GM19025 (cell line): Measurements from ENCODE around the gene OR12D1.

Experiments
- ATAC-seq: cut with Tn5 transposase; IDR thresholded peaks from one replicate; pipeline ENCODE4 v1.9.1; 2021; ENCODE audit warnings: mild to moderate bottlenecking, low read depth, moderate library complexity; ENCODE audit not compliant: unreplicated experiment

The OR12D1 gene

GRCh38 chr6:29462022-29462421 lies 47.3 kb downstream of the OR12D1 start:
- no peak for ATAC-seq

- ATAC-seq = no peak
Measured at GRCh38 chr6:29465279-29465678, 50.6 kb downstream of the OR12D1 start.

- no peak for ATAC-seq
Measured at GRCh38 chr6:29465801-29466200, 51.1 kb downstream of the OR12D1 start.

GRCh38 chr6:29466241-29466640 lies 51.5 kb downstream of the OR12D1 start:
- no peak for ATAC-seq
